ENCODE data around the gene PMIS2.

Gene PMIS2

GRCh38 chr19:35585848-35586247 lies at the start of gene PMIS2:
Gene PMIS2, plus strand, starts transcription at chr19:35586173. Its CDS starts 87 bp downstream, at chr19:35586260.
- DNase-seq (ENCODE audit: low read depth in 3 of 3): peak in 1 of 3 experiments; percentile 31

- DNase-seq (ENCODE audit: low read depth in 3 of 3): no peak
Observed at GRCh38 chr19:35539314-35539713, 46.7 kb upstream of the PMIS2 start.

DNA sequence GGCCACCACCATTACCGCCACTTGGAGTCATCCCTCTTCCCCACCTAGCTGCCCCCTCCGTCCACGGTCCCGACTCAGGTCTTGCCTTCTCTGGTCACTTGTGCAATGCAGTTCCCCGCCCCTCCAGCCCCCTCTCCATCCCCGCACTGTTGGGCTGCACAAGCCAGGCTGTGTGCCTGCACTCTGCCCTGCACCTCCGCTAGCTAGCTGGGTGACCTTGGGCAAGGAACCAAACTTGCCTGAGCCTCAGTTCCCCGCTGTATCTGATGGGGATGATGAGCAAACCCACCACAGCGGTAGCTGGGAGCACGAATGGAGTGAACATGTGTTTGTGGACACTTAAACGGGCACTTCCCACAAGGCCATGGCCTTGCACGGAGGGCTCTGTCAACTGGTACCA lies 46.1 kb upstream of the PMIS2 start:
- no peak for DNase-seq (ENCODE audit: low read depth in 3 of 3)

- no peak for DNase-seq (ENCODE audit: low read depth in 3 of 3)
Observed at GRCh38 chr19:35540356-35540927, 45.5 kb upstream of the PMIS2 start.

DNA sequence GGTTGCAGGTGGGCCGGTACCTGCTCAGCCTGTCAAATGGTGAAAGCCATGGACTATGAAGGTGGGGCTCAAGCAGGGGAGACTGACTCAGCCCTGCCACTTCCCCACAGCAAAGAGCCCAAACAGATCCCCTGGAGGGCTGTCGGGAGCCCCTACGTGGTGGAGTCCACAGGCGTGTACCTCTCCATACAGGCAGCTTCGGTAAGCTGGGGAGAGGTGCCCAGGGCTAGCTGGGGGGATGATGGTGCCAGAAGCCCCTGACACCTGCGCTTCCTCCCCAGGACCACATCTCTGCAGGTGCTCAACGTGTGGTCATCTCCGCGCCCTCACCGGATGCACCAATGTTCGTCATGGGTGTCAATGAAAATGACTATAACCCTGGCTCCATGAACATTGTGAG lies 43.8 kb upstream of the PMIS2 start:
- no peak for DNase-seq (ENCODE audit: low read depth in 3 of 3)

GRCh38 chr19:35543280-35544109 lies 42.5 kb upstream of the PMIS2 start:
- DNase-seq (ENCODE audit: low read depth in 3 of 3): no peak

DNA sequence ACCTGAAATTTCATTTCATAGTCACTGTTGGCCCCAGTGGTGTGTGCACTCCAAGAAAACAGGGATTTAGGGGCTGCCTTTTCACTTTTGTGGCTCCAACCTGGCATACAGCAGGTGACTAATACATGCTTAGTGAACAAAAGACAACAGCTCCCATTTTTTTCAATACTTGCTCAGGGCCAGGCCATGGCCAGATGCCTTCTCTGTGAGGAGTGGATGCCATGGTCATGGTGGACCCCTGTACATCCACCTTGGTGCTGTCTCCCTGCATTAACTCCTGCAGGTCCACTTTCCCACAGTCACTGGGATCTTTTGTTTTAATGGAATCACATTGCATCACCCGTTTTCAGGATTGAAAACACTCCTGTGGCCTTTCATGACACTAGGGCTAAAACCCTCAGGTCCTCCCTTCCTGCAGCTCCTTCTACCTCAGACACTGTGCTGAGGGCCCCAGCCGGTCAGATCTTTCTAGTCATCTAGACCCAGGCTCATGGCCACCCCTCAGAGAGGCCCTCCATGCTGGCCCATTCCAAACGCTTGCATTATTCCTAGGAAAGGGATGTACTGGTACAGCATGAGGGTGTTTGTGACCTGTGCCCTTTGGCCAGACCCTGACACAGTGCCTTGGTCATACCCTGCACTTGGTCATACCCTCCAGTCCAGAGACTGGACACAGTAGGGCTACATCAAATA lies 41.7 kb upstream of the PMIS2 start:
- DNase-seq (ENCODE audit: low read depth in 3 of 3): no peak

DNA sequence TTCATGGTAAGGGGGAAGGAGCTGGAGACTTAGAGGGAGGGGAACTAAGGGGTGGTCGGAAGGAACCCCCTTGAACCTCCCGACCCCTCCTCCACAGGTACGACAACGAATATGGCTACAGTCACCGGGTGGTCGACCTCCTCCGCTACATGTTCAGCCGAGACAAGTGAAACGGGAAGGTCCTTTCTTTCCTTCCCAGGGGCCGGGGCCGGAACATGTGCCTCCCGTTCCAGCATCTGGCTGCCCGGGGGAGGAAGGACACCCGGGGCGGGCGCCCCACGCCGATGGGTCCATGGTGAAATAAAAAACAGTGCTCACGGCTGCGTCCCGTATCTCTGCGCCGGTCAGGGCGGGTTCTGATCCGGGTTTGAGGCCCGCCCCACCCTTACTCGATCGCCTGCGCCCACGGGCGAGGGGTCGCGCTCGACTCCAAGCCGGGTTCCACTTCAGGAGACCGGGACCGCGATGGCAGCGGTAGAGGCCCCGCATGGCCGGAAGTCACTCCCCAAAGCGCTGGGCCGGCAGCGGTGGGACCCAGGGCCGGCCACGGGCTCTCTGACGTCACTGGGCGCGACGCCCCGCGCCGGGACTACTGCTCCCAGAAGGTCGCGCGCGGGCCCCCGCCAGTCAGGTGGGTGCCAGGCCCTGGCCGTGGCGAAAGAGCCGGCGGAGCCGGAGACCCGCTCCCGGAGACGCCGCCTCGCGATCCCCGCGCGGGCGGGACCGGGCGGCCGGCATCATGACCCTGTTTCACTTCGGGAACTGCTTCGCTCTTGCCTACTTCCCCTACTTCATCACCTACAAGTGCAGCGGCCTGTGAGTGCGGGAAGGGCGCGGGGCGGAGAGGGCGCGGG lies 40.7 kb upstream of the PMIS2 start, which contains the start of gene TMEM147:
TMEM147 (plus strand) TSS at position 626 of the 854 bp plus-strand sequence; CDS start at position 740, 114 bp downstream.
- DNase-seq (ENCODE audit: low read depth in 3 of 3): peak; percentile 57 to 88 (median 76)

- DNase-seq (ENCODE audit: low read depth in 3 of 3): peak; percentile 40 to 78 (median 45)
Observed at GRCh38 chr19:35545855-35546381, 40.1 kb upstream of the PMIS2 start.

DNA sequence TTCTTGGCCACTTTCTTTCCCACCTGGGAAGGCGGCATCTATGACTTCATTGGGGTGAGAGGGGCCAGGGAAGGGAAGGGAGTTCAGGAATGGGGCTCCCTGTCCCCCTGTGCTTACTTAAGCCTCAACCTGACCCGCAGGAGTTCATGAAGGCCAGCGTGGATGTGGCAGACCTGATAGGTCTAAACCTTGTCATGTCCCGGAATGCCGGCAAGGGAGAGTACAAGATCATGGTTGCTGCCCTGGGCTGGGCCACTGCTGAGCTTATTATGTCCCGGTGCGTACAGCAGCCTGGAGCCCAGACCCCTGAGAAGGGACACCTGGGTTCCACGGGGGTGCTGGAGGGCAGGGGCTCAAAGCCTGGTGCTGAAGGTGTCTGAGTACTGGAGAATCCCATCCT lies 39.4 kb upstream of the PMIS2 start:
- no peak for DNase-seq (ENCODE audit: low read depth in 3 of 3)

DNA sequence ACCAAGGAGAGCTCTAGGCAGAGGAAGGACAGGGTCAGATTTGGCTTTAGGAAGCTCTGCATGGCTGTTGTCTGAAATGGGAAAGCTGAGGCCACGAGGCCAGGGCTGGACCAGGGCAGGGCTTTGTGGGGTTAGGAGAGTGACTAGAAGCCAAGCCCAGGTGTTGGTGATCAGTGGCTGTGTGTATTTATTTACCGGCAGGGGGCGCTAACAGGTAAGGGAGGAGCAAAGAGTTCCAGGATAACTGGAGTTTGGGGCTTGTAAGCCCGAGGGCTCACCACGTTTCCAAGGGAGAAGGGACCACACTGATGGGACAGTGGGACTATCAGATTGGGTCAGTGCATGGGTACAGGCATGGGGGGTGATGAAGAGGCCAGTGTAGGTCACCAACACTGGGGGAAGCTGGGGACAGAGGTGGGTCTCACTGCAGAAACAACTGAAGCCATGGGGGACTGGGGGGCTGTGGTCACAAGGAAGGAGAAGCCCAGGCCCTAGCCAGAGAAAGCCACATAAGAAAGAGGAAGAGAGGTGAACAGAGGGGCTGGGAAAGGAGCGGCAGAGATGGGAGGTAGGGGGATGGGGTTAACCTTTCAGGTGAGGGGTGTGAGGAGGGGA lies 36.7 kb upstream of the PMIS2 start:
- peak; percentile 26 to 39 (median 32) for DNase-seq (ENCODE audit: low read depth in 3 of 3)

DNA sequence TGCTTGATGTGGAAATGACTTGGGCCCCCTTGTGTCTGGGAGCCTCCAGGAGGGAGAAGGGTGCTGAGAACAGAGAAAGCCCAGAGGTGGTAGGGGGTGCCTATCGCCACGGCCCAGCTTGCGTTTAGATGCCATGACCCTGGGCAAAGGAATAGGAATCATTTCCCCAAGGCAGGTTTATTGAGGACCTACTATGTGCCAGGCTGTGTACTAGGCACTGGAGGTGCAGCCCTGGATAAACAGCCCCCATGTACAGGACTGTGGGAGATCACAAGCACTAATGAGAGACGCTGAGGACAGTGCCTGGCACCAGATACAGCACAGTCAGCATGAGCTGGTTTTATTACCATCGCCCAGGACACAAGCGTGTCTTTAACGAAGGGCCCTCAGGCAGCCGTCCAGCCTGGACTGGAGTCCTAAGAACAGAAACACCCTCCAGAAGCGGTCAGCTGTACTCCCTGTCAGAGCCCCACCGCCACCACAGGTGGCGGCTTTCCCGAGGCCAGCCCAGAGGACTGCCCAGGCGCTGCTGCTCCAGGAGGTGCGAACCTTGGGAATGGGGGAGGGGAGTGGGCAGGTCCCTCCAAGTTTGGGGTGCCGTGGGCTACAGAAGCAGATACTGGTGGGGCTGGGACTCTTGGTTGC lies 36.0 kb upstream of the PMIS2 start:
- no peak for DNase-seq (ENCODE audit: low read depth in 3 of 3)

DNA sequence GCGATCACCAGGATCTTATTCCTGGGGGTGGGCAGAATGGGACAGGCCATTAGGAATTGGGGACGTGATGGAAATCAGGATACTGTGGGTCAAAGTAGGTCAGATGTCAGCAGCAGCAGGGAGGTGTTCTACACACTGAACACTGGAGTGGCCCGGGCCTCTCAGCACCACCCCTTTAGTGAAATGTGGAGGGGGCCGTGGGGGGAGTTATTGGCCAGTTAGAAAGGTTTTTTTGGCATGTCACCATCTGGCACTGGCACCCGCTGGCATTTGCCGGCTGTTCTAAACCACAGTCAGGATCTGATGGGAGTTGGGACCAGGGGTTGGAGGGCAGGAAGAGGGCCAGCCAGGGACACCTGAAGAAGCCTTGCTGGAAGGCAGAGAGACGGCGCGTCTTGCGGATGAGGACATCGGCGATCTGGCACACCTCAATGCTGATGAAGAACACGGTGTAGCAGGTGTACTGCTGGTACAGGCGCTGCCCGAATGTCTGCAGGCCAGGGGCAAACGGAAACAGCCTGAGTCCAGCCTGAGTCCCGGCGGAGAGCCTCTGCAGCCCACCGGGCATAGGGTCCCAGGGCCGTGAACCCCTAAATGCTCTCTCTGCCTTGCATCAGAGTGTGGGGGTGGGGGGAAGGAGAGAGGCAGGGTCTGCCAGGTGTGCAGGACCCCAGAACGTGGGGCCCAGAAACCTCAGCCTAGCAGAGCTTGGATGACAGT lies 34.7 kb upstream of the PMIS2 start:
- no peak for DNase-seq (ENCODE audit: low read depth in 3 of 3)

DNA sequence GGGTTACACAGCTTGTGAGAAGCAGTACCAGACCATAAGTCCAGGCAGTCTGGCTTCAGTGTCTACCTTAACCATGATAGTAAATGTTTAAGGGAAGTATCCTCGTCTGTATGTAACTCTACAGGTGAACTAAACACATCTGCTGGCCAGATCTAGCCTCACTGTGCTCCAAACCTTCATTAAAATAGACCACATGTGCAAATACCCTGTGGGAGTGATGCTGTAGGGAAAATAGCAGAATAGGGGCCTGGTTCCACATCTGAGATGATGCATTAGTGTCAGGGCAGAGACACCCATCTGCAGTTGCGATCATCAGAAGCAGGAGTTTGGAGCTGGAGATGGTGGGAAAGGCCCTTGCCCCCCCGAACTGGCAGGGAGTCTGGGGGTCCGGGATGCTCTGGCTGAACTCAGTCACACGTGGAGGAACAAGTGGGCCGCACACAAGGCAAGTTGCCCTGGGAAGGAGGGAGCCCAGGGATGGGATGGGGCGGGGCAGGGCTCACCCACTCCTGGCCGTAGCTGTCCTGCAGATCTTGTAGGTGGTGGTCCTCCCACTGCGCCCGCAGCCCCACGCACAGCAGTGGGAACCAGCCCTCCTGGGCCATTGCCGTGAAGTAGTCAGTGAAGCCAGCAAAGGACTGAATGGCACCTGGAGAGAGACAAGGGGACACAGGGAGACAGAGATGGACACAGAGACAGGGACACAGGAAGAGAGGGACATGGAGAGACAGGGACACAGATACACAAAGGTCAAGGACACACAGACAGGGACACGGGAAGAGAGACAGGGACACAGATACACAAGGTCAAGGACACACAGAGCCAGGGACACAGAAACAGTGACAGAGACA lies 33.2 kb upstream of the PMIS2 start:
- DNase-seq (ENCODE audit: low read depth in 3 of 3): no peak

DNA sequence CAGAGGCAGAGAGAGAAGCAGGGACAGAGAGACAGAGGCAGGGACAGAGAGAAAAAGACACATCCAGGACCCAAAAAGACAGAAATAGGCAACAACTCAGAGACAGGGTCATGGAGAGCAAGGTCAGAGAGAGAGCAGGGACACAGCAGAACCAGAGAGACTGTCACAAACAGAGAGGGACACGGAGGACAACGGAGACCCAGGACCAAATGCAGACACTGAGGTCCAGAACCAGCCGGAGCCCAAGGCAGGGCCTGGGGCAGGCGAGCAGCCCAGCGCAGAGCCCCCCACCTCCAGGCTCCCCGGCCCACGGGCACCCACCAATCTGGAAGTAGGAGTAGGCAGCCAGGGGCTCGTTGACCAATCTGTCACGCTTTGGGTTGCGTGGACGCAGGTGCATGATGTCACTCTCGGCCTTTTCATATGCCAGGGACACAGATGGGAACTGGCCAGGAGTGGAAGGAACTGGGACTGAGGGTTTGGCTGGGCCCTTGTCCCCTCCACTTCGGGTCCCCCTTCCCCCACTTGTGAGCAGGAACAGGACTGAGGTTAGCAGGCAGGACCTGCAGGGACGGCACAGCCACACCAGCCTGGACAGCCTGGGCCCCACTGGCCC lies 32.5 kb upstream of the PMIS2 start:
- DNase-seq (ENCODE audit: low read depth in 3 of 3): no peak

DNA sequence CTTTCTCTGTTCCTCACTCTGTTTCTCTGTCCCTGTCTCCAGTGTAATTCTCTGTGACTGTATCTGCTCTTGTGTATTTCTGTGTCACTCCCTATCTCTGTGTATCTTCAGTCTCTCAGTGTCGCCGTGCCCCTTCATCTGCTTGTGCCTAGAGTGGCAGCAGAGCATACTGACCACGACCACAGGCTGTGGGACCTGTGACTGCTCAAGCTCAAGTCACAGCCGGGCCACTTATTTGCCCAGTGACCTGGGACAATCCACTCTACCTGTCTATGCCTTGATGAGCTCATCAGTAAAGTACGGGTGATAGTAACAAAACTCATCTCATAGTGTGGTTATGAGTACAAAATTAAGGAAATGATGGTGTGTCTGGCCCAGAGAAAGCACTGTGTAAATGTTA lies 31.9 kb upstream of the PMIS2 start:
- DNase-seq (ENCODE audit: low read depth in 3 of 3): no peak

GRCh38 chr19:35555301-35556005 lies 30.5 kb upstream of the PMIS2 start:
- DNase-seq (ENCODE audit: low read depth in 3 of 3): no peak
